Mucosa of descending colon (tissue), 3 donors: ENCODE data around the gene APC2. TPM values are rescaled to one million over a fixed set of nuclear protein-coding genes. Genes with fewer than 3 reads are reported as not detected.

Experiments
- ATAC-seq: fragments of 200-7000 bp; cut with Tn5 transposase; one replicate; pipeline ENCODE4 v1.9.1; 2020; ENCODE audit warnings: mild to moderate bottlenecking, moderate library complexity
- DNase-seq, 3 donors: peaks; one replicate each; pipeline ENCODE4 v3.0.0-alpha.2; 2020
- H3K36me3 ChIP-seq: fragments of 200-600 bp; one replicate; pipeline ENCODE4 v1.8.0; 2021; ENCODE audit warnings: low read depth, mild to moderate bottlenecking
- H3K4me1 ChIP-seq: fragments of 200-600 bp; one replicate; pipeline ENCODE4 v1.8.0; 2021; ENCODE audit warnings: low read depth, mild to moderate bottlenecking
- H3K4me3 ChIP-seq: fragments of 200-600 bp; one replicate; pipeline ENCODE4 v1.8.0; 2021; ENCODE audit warnings: mild to moderate bottlenecking
- H3K9me3 ChIP-seq: fragments of 200-600 bp; one replicate; pipeline ENCODE4 v1.8.0; 2021; ENCODE audit warnings: mild to moderate bottlenecking
- intact Hi-C, 2 donors: fragments of 100-400 bp; cut with DNase I in 1 of 2; cut with micrococcal nuclease in 1 of 2; formaldehyde crosslinking; loops; one replicate each; pipeline versions ENCODE4 v1.11.0 to v1.11.1; 2022; cut with DNase I, micrococcal nuclease
- total RNA-seq, 3 donors: library from RNA; stranded (reverse); fragmentation: NEBNext Ultra II Directional in 2 of 3; extraction: Animal tissue kit (Norgen Biotek cat#: 25700) in 2 of 3; gene quantifications; one replicate each; pipeline versions ENCODE4 v1.2.1 to v1.2.4, GENCODE V29; 2021 to 2023
- TF ChIP-seq, protein P1 (sequence below): fragments of 200-600 bp; IDR thresholded peaks from one replicate; pipeline ENCODE4 v1.8.0; 2022; ENCODE audit warnings: antibody characterized with exemption, mild to moderate bottlenecking
- donor health status: DM: no; HTN: no; CAD: no; lungs with moderate emphysema.
- donor health status: DM: no; HTN: no; CAD: no.
- donor health status: DM: no; HTN: yes; CAD: no.

The APC2 gene
- total RNA-seq, 3 donors from 2014 or later: 0.23 to 5.9 (median 0.24) TPM

DNA sequence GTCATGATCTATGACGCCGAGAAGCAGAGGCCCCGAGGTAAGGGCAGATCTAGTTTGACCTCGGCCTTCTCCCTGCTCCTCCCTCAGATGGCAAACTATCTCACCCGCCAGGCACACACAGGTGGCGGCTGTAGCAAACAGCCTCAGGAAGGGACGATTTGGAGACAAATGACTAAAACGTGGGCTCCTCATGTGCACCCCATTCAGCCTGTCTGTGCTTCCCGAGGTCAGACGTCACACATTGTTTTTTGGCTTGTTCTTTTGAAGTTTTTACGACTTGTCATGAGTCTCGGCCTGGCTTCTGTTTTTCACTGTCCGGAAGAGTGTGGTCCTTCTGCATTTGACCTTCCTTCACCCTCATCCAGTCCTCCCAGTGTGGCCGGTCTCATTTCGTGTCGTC is 27.6 kb upstream of the APC2 start:
- H3K36me3 ChIP-seq: peaks cover 18% of the 10 kb centered on the region
- ATAC-seq (no peak), DNase-seq (no peak)
- no peaks in the 10 kb centered on the region for H3K9me3 ChIP-seq
- no peak overlapping the region for H3K4me3 ChIP-seq
- no peaks in the 10 kb centered on the region for H3K4me1 ChIP-seq
- intact Hi-C loops: no loop called here
- TF ChIP-seq, protein P1, sequence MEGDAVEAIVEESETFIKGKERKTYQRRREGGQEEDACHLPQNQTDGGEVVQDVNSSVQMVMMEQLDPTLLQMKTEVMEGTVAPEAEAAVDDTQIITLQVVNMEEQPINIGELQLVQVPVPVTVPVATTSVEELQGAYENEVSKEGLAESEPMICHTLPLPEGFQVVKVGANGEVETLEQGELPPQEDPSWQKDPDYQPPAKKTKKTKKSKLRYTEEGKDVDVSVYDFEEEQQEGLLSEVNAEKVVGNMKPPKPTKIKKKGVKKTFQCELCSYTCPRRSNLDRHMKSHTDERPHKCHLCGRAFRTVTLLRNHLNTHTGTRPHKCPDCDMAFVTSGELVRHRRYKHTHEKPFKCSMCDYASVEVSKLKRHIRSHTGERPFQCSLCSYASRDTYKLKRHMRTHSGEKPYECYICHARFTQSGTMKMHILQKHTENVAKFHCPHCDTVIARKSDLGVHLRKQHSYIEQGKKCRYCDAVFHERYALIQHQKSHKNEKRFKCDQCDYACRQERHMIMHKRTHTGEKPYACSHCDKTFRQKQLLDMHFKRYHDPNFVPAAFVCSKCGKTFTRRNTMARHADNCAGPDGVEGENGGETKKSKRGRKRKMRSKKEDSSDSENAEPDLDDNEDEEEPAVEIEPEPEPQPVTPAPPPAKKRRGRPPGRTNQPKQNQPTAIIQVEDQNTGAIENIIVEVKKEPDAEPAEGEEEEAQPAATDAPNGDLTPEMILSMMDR: no peak

DNA sequence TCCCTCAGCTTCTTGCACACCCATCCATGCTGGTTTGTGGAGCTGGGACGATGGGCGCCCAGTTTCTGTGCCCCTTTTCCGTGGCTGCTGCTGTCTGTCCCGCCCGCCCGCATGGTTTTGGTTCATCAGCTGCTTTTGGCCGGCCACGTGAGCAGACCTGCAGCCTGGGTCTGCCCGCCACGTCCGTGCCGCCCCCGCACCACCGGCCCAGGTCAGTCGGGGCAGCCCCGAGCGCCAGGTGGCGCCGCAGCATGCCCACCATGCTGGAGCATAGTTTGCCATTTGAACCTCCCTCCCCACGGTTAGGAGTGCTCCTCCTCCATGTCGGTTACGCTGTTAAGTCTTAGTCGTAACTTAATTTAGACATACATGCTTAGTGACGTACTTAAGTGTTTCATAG is 27.0 kb upstream of the APC2 start:
- ATAC-seq: no peak

DNA sequence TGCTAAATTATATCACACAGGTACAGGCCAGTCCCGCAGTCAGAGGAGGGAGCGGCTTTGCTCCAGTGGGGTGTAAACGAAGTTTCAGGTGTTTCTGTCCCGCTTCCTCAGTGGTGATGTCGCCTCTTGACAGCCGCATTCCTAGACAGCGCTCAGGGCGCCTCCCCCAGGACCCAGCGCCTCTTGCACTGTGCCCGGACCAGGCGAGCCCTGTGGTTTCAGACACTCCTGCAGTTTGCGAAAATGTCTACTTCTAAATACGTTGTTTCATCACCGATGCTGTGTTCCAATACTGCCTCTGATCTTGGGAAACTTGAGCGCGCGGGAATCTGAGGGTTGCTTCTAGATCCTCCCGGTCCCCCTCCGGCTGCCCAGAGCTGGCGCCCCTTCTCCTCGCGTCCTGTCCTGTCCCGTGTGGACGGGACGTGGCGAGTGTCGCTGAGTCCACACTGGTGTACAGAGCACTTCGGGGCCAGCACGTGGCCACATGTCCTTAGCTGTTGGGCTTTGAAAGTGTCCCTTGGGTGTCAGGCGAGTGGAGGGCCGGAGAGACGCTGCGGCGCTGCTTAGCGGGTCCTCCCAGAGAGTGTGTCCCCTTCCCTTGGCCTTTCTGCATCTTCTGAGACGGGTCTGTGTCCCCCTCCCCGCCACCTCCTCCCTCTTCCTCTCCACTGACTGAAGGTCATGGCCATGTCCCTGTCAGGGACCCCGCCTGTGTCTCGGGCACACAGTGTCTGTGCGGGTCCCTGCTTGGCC is 26.3 kb upstream of the APC2 start:
- DNase-seq (no peak), ATAC-seq (peak; percentile 4)
- TF ChIP-seq, protein P1: no peak
- H3K9me3 ChIP-seq: no peaks in the 10 kb centered on the region
- H3K4me3 ChIP-seq: no peak overlapping the region
- intact Hi-C loops: no loop called here
- no peaks in the 10 kb centered on the region for H3K4me1 ChIP-seq
- peaks cover 18% of the 10 kb centered on the region for H3K36me3 ChIP-seq

More for the DNA sequence above, 27.0 kb upstream of the APC2 start:
- H3K4me1 ChIP-seq: no peaks in the 10 kb centered on the region
- no peak overlapping the region for H3K4me3 ChIP-seq
- TF ChIP-seq, protein P1: no peak
- no peaks in the 10 kb centered on the region for H3K9me3 ChIP-seq
- intact Hi-C loops: no loop called here
- H3K36me3 ChIP-seq: peaks cover 18% of the 10 kb centered on the region
- no peak for DNase-seq

DNA sequence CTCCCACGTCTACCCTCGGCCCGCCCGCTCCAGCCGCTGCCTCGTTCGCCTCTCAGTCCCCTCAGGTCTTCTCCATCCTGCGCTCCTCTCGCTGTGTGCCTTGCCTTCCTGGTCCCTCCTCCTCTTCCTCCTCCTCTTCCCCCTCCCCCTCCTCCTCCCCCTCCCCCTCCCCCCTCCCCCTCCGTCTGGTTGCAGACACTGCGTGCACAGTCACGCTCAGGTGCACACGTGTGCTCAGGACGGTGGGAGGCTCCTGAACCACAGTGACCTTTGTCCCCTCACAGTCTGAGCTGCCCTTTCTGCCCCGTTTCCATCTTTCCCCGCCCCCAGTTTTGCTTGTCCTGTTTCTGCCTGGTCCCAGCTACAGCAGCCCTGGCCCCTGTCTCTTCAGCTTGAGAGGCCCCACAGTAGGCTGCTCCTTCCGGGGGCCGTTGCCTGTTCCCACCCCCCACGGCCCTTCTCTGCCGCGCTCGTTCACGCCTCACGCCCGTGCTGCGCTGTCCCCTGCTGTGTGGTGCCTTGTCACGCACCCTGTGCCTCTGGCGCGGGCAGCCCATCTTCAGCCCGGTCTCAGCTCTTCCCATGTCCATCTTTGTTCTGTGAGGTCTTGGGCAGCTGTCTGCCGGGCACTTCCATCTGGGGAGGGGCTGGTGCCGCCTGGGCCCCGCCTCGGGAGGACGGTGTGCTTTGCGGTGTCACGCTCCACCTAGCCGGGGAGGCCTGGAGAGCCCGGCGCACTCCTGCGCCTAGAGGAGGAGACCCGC is 25.5 kb upstream of the APC2 start:
- intact Hi-C loops: no loop called here
- DNase-seq: peak in 1 of 3 donors; percentile 46
- Histone ChIP-seq H3K4me1 (no peaks in the 10 kb centered on the region), H3K36me3 (peaks cover 18% of the 10 kb centered on the region), H3K4me3 (no peak overlapping the region), H3K9me3 (no peaks in the 10 kb centered on the region)
- TF ChIP-seq, protein P1: no peak
- ATAC-seq: peak; percentile 64

DNA sequence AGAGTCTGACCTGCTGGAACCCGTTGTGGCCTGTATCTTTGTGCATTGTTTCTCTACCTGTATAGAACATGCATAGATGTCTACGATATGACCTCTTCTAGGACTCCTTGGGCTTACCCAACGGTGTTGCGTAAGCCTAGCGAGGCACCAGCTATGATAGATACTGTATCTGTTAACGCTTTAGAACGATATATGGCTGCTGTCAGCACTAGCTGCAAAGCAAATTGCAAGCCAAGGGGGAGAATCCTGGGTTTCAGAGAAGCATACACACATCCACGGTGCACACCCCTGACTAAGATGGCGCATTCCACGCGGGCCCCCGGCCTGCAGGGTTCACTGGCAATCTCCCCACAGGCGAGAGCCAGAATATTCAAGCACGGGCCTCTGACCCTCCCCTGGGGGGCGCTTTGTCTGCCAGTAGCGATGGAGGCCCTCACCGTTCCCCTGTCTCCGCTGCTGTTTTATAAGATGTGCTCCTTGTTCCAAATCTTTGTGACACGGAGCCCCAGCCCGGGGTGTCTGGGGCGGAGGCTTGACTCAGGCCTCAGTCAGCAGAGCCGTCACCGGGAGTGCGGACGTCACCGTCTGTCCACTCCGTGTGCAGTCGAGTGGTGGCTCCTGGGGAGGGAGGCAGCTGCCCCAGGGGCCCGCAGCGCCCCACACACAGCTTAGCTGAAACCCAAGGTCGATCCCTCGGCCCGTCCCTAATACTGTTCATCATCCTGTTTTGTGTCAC is 24.7 kb upstream of the APC2 start:
- TF ChIP-seq, protein P1: no peak
- ATAC-seq: no peak

More for the DNA sequence above, 24.7 kb upstream of the APC2 start:
- Histone ChIP-seq H3K4me1 (no peaks in the 10 kb centered on the region), H3K36me3 (peaks cover 21% of the 10 kb centered on the region), H3K4me3 (no peak overlapping the region), H3K9me3 (no peaks in the 10 kb centered on the region)
- DNase-seq: no peak
- intact Hi-C loops: no loop called here
